ENCODE measurements around the gene HAPLN2. TPM values are rescaled to one million over a fixed set of nuclear protein-coding genes. Genes with fewer than 3 reads are reported as not detected.

The HAPLN2 gene
- total RNA-seq, 1 experiment from 2014 or later, result 1.2 TPM

DNA sequence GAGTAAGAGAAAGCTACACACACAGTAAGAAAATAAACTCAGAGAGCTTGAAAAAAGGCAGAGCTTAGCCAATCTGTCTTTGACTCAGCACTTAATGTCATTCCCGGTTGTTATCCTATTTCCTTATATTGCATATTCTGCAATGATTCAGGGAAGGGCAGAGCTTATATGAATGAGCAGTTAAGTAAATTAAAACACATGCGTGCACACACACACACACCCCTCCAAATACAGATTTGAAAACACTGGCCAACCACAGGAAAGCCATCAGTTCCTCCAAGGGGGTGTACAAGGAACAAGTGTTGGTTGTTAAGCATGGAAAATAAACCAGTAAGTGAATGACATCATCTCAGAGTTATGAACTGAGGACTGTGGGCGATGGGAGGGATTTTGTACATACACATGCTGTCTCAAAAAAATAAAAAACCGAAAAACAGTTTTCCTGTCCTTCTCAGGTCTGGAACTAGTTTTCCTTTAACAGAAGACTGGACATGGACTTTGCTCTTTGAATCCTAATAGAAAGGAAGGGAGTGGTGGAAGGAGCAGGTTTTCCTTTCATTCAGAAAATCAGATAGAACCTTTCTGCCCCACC, 47.9 kb upstream of the HAPLN2 start:
- no peak for ATAC-seq

More for the DNA sequence above, 47.9 kb upstream of the HAPLN2 start:
- ChIA-PET POLR2A (interaction anchor here (0.7 kb wide), 1 partner anchor 80 kb away, joined by 3 read pairs; no protein-coding TSS in a partner anchor), CTCF (interaction anchor here (1.5 to 2.3 kb wide), 3 partner anchors 14 to 91 kb away, joined by 3 to 15 read pairs (median 6); partner anchors contain the start of gene HAPLN2)
- H3K36me3 Mint-ChIP-seq, result peaks cover 13% of the 10 kb centered on the region
- peak overlapping the region; percentile 99 for H3K4me3 Mint-ChIP-seq
- no peak overlapping the region for H3K27ac Mint-ChIP-seq
- DNase-seq (ENCODE audit: low spot score), result no peak
- peaks cover 15% of the 10 kb centered on the region for H3K4me1 Mint-ChIP-seq
- TF ChIP-seq CBFB (CRISPR knock-in tag; IDR thresholded peaks at IDR 0.05; ENCODE audit: low read depth) (no peak), EMX1 (CRISPR knock-in tag; IDR thresholded peaks at IDR 0.05) (no peak), ARID4B (CRISPR knock-in tag; IDR thresholded peaks at IDR 0.05; ENCODE audit: borderline replicate concordance) (no peak), TCF7 (CRISPR knock-in tag; IDR thresholded peaks at IDR 0.05; ENCODE audit: low read depth) (no peak), CREB1 (CRISPR knock-in tag; IDR thresholded peaks at IDR 0.05) (no peak), PRDM15 (CRISPR knock-in tag; IDR thresholded peaks at IDR 0.05) (no peak), AFF4 (CRISPR knock-in tag; IDR thresholded peaks at IDR 0.05; ENCODE audit: borderline replicate concordance) (no peak), IRF2 (CRISPR knock-in tag; IDR thresholded peaks at IDR 0.05; ENCODE audit: borderline replicate concordance, low read depth) (no peak), PRRX2 (CRISPR knock-in tag; IDR thresholded peaks at IDR 0.05) (no peak), HMGXB4 (CRISPR knock-in tag; IDR thresholded peaks at IDR 0.05) (no peak)
- TF ChIP-seq, protein P1, sequence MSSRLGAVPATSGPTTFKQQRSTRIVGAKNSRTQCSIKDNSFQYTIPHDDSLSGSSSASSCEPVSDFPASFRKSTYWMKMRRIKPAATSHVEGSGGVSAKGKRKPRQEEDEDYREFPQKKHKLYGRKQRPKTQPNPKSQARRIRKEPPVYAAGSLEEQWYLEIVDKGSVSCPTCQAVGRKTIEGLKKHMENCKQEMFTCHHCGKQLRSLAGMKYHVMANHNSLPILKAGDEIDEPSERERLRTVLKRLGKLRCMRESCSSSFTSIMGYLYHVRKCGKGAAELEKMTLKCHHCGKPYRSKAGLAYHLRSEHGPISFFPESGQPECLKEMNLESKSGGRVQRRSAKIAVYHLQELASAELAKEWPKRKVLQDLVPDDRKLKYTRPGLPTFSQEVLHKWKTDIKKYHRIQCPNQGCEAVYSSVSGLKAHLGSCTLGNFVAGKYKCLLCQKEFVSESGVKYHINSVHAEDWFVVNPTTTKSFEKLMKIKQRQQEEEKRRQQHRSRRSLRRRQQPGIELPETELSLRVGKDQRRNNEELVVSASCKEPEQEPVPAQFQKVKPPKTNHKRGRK (CRISPR knock-in tag; IDR thresholded peaks at IDR 0.05; ENCODE audit: borderline replicate concordance), result no peak
- TF ChIP-seq, protein P2, sequence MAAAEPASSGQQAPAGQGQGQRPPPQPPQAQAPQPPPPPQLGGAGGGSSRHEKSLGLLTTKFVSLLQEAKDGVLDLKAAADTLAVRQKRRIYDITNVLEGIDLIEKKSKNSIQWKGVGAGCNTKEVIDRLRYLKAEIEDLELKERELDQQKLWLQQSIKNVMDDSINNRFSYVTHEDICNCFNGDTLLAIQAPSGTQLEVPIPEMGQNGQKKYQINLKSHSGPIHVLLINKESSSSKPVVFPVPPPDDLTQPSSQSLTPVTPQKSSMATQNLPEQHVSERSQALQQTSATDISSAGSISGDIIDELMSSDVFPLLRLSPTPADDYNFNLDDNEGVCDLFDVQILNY (CRISPR knock-in tag; IDR thresholded peaks at IDR 0.05), result no peak
- TF ChIP-seq, protein P3, sequence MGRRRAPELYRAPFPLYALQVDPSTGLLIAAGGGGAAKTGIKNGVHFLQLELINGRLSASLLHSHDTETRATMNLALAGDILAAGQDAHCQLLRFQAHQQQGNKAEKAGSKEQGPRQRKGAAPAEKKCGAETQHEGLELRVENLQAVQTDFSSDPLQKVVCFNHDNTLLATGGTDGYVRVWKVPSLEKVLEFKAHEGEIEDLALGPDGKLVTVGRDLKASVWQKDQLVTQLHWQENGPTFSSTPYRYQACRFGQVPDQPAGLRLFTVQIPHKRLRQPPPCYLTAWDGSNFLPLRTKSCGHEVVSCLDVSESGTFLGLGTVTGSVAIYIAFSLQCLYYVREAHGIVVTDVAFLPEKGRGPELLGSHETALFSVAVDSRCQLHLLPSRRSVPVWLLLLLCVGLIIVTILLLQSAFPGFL (CRISPR knock-in tag; IDR thresholded peaks at IDR 0.05; ENCODE audit: borderline replicate concordance), result no peak
- TF ChIP-seq, protein P4, sequence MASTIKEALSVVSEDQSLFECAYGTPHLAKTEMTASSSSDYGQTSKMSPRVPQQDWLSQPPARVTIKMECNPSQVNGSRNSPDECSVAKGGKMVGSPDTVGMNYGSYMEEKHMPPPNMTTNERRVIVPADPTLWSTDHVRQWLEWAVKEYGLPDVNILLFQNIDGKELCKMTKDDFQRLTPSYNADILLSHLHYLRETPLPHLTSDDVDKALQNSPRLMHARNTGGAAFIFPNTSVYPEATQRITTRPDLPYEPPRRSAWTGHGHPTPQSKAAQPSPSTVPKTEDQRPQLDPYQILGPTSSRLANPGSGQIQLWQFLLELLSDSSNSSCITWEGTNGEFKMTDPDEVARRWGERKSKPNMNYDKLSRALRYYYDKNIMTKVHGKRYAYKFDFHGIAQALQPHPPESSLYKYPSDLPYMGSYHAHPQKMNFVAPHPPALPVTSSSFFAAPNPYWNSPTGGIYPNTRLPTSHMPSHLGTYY (CRISPR knock-in tag; IDR thresholded peaks at IDR 0.05), result no peak
- TF ChIP-seq, protein P5, sequence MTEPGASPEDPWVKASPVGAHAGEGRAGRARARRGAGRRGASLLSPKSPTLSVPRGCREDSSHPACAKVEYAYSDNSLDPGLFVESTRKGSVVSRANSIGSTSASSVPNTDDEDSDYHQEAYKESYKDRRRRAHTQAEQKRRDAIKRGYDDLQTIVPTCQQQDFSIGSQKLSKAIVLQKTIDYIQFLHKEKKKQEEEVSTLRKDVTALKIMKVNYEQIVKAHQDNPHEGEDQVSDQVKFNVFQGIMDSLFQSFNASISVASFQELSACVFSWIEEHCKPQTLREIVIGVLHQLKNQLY (CRISPR knock-in tag; IDR thresholded peaks at IDR 0.05), result no peak
- H3K9me3 Mint-ChIP-seq, result no peaks in the 10 kb centered on the region
- no peaks in the 10 kb centered on the region; the same call in 1 of the 2 replicates for H3K27me3 Mint-ChIP-seq (ENCODE audit: low read depth)
